Hepatocyte (in vitro differentiated cells): ENCODE results near the gene KIRREL3. TPM values are rescaled to one million over a fixed set of nuclear protein-coding genes. Genes with fewer than 3 reads are reported as not detected.

Source experiments
- DNase-seq: peaks from one replicate; pipeline ENCODE4 v3.0.0-alpha.2; 2016; ENCODE audit warnings: low spot score
- H2AFZ ChIP-seq: fragments of 200-600 bp; sonication (generic); 2 replicates; pipeline ENCODE4 v1.6.0; 2016; ENCODE audit warnings: antibody characterized with exemption, mild to moderate bottlenecking
- H3K27ac ChIP-seq: fragments of 200-600 bp; sonication (generic); 2 replicates; pipeline ENCODE4 v1.5.1; 2016; ENCODE audit warnings: mild to moderate bottlenecking
- H3K27me3 ChIP-seq: fragments of 200-600 bp; sonication (generic); 2 replicates; pipeline ENCODE4 v1.6.1; 2016
- H3K36me3 ChIP-seq: fragments of 200-600 bp; sonication (generic); replicated peaks from 2 replicates; pipeline ENCODE4 v1.5.1; 2016; ENCODE audit warnings: low read depth; ENCODE audit not compliant: insufficient read depth
- H3K4me1 ChIP-seq: fragments of 200-600 bp; sonication (generic); 2 replicates; pipeline ENCODE4 v1.5.1; 2016; ENCODE audit warnings: mild to moderate bottlenecking, moderate library complexity; ENCODE audit not compliant: insufficient read depth
- H3K4me2 ChIP-seq: fragments of 200-600 bp; sonication (generic); 2 replicates; pipeline ENCODE4 v1.6.0; 2016
- H3K4me3 ChIP-seq: fragments of 200-600 bp; sonication (generic); 2 replicates; pipeline ENCODE4 v1.5.1; 2016; ENCODE audit warnings: mild to moderate bottlenecking
- H3K79me2 ChIP-seq: fragments of 200-600 bp; sonication (generic); 2 replicates; pipeline ENCODE4 v1.6.0; 2017; ENCODE audit warnings: mild to moderate bottlenecking
- H3K9me2 ChIP-seq: fragments of 200-600 bp; sonication (generic); replicated peaks from 2 replicates; pipeline ENCODE4 v1.6.0; 2017; ENCODE audit warnings: mild to moderate bottlenecking; ENCODE audit not compliant: insufficient read depth
- H3K9me3 ChIP-seq: fragments of 200-600 bp; sonication (generic); 2 replicates; pipeline ENCODE4 v1.5.1; 2016; ENCODE audit warnings: low read depth, mild to moderate bottlenecking
- H4K20me1 ChIP-seq: fragments of 200-600 bp; sonication (generic); 2 replicates; pipeline ENCODE4 v1.6.0; 2016; ENCODE audit warnings: mild to moderate bottlenecking; ENCODE audit not compliant: insufficient read depth, poor library complexity, severe bottlenecking
- EZH2 ChIP-seq: fragments of 200-600 bp; sonication (generic); IDR thresholded peaks from 2 replicates; pipeline ENCODE4 v1.6.1; 2016; ENCODE audit warnings: antibody characterized with exemption, mild to moderate bottlenecking, borderline replicate concordance
- EZH2phosphoT487 ChIP-seq: fragments of 200-600 bp; sonication (generic); IDR thresholded peaks from one replicate; pipeline ENCODE4 v1.6.1; 2018; ENCODE audit warnings: antibody characterized with exemption, mild to moderate bottlenecking, low read depth, moderate library complexity; ENCODE audit not compliant: unreplicated experiment, severe bottlenecking
- WGBS: methylation state at CpG from one replicate; pipeline ENCODE4 v1.1.6; 2016; ENCODE audit warnings: low lambda C conversion rate; ENCODE audit errors: missing lambda C conversion rate; 5-methylcytosine and 5-hydroxymethylcytosine counted together
- polyA plus RNA-seq: library from polyadenylated mRNA; unstranded; fragments of >200 nt; fragmentation: Nextera tagmentation; extraction: Ambion mirVana; gene quantifications from 2 replicates; pipeline ENCODE4 v1.2.1, GENCODE V29; 2016
- total RNA-seq: library from RNA; depleted of rRNA; stranded (reverse); fragments of >200 nt; gene quantifications from 2 replicates; pipeline ENCODE4 v1.2.3, GENCODE V29; 2014
- TF ChIP-seq, protein P1 (sequence below): fragments of 200-600 bp; sonication (generic); IDR thresholded peaks from 2 replicates; pipeline ENCODE4 v1.5.1; 2016; ENCODE audit warnings: antibody characterized with exemption, mild to moderate bottlenecking; ENCODE audit not compliant: poor library complexity

Gene KIRREL3
- total and polyA plus RNA-seq, 2 experiments from 2014 or later: 0.33 to 0.86 TPM

DNA sequence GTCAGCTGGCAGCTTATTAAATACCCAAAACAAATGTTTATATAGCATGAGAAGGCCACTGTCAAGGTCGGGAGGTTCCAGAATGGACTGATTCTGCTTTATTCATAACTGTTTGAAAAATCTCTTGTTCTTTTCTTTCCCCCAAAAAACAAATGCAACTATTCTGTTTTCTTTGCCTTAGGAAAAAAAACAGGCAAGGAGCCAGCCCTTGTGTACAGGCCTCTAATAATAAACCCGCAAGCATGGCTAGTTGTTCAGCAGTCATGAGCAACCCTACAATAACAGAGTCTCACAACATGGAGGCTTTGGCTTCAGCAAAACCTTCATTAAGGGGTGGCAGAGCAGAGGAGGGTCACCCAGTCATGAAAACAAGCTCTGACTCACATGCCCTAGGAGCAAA lies 191.7 kb downstream of the KIRREL3 start:
- Histone ChIP-seq H3K9me2 (no peaks in the 10 kb centered on the region), H3K4me2 (no peak overlapping the region), H3K9me3 (no peaks in the 10 kb centered on the region), H3K4me1 (no peaks in the 10 kb centered on the region), H4K20me1 (no peaks in the 10 kb centered on the region), H3K27me3 (peaks cover 14% of the 10 kb centered on the region), H3K79me2 (no peaks in the 10 kb centered on the region), H2AFZ (no peak overlapping the region), H3K4me3 (no peak overlapping the region), H3K27ac (no peak overlapping the region), H3K36me3 (no peaks in the 10 kb centered on the region)
- TF ChIP-seq EZH2phosphoT487 (no peak), EZH2 (no peak)
- TF ChIP-seq, protein P1, sequence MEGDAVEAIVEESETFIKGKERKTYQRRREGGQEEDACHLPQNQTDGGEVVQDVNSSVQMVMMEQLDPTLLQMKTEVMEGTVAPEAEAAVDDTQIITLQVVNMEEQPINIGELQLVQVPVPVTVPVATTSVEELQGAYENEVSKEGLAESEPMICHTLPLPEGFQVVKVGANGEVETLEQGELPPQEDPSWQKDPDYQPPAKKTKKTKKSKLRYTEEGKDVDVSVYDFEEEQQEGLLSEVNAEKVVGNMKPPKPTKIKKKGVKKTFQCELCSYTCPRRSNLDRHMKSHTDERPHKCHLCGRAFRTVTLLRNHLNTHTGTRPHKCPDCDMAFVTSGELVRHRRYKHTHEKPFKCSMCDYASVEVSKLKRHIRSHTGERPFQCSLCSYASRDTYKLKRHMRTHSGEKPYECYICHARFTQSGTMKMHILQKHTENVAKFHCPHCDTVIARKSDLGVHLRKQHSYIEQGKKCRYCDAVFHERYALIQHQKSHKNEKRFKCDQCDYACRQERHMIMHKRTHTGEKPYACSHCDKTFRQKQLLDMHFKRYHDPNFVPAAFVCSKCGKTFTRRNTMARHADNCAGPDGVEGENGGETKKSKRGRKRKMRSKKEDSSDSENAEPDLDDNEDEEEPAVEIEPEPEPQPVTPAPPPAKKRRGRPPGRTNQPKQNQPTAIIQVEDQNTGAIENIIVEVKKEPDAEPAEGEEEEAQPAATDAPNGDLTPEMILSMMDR: no peak
- 59% methylated on average over 2 of the region's 2 CpGs for WGBS
- no peak for DNase-seq

- H3K4me1 ChIP-seq: no peaks in the 10 kb centered on the region
- 32% methylated on average over 2 of the region's 2 CpGs for WGBS
- no peaks in the 10 kb centered on the region for H3K9me2 ChIP-seq
- no peak overlapping the region for H3K4me3 ChIP-seq
- no peaks in the 10 kb centered on the region for H4K20me1 ChIP-seq
- H3K4me2 ChIP-seq: no peak overlapping the region
- DNase-seq: no peak
- TF ChIP-seq EZH2 (no peak), EZH2phosphoT487 (no peak)
- TF ChIP-seq, protein P1: no peak
- H3K9me3 ChIP-seq: no peaks in the 10 kb centered on the region
- no peak overlapping the region for H3K27ac ChIP-seq
- H3K36me3 ChIP-seq: no peaks in the 10 kb centered on the region
- H2AFZ ChIP-seq: no peak overlapping the region
- no peaks in the 10 kb centered on the region for H3K79me2 ChIP-seq
- H3K27me3 ChIP-seq: peaks cover 14% of the 10 kb centered on the region
Observed at GRCh38 chr11:126808296-126808695, 192.3 kb downstream of the KIRREL3 start.

DNA sequence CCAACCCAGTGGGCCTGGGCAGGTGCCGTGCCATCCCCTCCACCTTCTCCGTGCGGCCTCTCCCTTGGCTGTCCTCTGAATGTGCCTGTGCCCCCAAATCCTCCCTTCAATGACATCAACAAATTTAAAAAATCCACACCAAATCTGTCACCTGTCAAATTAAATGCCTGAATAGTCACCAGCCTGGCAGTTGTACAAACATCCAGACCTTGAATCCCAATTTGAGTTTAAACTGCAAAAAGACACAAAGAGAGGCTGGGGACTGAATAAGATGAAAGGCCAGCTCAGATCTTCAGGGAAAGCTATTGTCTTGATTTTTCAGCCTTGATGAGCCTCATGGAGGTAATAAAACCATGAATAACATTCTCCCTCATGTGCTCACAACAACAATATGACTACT lies 194.7 kb downstream of the KIRREL3 start:
- Histone ChIP-seq H3K4me3 (no peak overlapping the region), H2AFZ (no peak overlapping the region), H3K4me2 (no peak overlapping the region), H3K9me2 (no peaks in the 10 kb centered on the region), H3K9me3 (no peaks in the 10 kb centered on the region), H3K27ac (no peak overlapping the region), H3K27me3 (peaks cover 14% of the 10 kb centered on the region), H3K4me1 (no peaks in the 10 kb centered on the region), H4K20me1 (no peaks in the 10 kb centered on the region), H3K79me2 (no peaks in the 10 kb centered on the region), H3K36me3 (no peaks in the 10 kb centered on the region)
- 99% methylated on average over 3 of the region's 3 CpGs for WGBS
- TF ChIP-seq EZH2phosphoT487 (no peak), EZH2 (no peak)
- TF ChIP-seq, protein P1: no peak
- no peak for DNase-seq

- H2AFZ ChIP-seq: no peak overlapping the region
- H3K4me3 ChIP-seq: no peak overlapping the region
- H4K20me1 ChIP-seq: no peaks in the 10 kb centered on the region
- no peaks in the 10 kb centered on the region for H3K79me2 ChIP-seq
- peaks cover 4% of the 10 kb centered on the region for H3K27me3 ChIP-seq
- H3K9me3 ChIP-seq: no peaks in the 10 kb centered on the region
- no peaks in the 10 kb centered on the region for H3K4me1 ChIP-seq
- no peaks in the 10 kb centered on the region for H3K36me3 ChIP-seq
- no peak overlapping the region for H3K27ac ChIP-seq
- H3K4me2 ChIP-seq: no peak overlapping the region
- TF ChIP-seq, protein P1: no peak
- TF ChIP-seq EZH2 (no peak), EZH2phosphoT487 (no peak)
- no peak for DNase-seq
- no peaks in the 10 kb centered on the region for H3K9me2 ChIP-seq
- 88% methylated on average over 2 of the region's 2 CpGs for WGBS
Observed at GRCh38 chr11:126804363-126804762, 196.2 kb downstream of the KIRREL3 start.
